H1 (cell line): ENCODE data around the gene FAM151A.

ENCODE experiments used
- BRCA1 ChIP-seq: IDR thresholded peaks from 2 replicates; pipeline ENCODE4 v1.6.1; 2012; ENCODE audit warnings: low read depth, low read length, improper control_type of control experiment
- POLR2AphosphoS5 ChIP-seq: IDR thresholded peaks from 2 replicates; pipeline ENCODE4 v1.6.1; 2011; ENCODE audit warnings: low read depth, low read length
- TBP ChIP-seq: IDR thresholded peaks from 2 replicates; pipeline ENCODE4 v1.6.1; 2011; ENCODE audit warnings: low read depth, low read length, improper control_type of control experiment

- TF ChIP-seq TBP: no peak
- no peak for TF ChIP-seq POLR2AphosphoS5
- no peak for TF ChIP-seq BRCA1
Observed at GRCh38 chr1:54614024-54614423, 9.3 kb downstream of the FAM151A start.
